ENCODE results near the gene TBCD. TPM values are rescaled to one million over a fixed set of nuclear protein-coding genes. Genes with fewer than 3 reads are reported as not detected.
A peak's percentile ranks its signal among the peaks of the same experiment; 100 is the strongest.

Gene TBCD
- total and polyA plus RNA-seq, 9 of the 15 experiments (the other 6 are each of a cell fraction or from before 2014, with no cell fraction given) = 8.9 to 98.5 (median 28.0) TPM

DNA sequence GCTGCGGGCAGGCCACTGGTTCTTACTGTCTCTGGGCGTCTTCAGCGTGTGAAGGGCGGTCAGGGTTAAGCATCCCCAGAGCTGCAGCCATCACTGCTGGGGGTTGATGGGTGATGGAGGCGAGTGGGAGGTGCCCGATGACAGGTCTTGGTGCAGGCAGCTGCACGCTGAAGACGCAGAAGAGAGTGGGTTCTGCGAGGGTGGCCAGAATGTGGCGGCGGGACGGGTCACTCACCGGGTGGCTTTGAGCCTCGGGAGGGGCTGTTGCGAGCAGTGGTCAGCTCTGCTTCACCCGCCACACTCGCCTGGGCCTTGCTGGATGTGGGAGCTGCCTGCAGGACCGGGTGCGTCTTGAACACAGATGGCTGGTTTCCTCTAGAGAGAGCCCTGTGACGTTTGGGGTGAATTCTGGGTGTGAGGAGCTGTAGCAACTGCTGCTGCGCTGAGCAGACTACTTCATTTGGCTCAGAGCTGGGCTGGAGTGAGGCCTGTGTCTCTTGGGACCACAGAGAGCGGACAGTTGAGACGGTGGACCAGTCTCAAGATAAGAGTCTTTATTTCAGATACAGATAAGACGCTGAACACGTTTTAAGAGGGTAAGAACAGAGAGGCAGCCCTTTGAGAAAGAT, 132.6 kb downstream of the TBCD start (continued):
- TF ChIP-seq, protein P1, sequence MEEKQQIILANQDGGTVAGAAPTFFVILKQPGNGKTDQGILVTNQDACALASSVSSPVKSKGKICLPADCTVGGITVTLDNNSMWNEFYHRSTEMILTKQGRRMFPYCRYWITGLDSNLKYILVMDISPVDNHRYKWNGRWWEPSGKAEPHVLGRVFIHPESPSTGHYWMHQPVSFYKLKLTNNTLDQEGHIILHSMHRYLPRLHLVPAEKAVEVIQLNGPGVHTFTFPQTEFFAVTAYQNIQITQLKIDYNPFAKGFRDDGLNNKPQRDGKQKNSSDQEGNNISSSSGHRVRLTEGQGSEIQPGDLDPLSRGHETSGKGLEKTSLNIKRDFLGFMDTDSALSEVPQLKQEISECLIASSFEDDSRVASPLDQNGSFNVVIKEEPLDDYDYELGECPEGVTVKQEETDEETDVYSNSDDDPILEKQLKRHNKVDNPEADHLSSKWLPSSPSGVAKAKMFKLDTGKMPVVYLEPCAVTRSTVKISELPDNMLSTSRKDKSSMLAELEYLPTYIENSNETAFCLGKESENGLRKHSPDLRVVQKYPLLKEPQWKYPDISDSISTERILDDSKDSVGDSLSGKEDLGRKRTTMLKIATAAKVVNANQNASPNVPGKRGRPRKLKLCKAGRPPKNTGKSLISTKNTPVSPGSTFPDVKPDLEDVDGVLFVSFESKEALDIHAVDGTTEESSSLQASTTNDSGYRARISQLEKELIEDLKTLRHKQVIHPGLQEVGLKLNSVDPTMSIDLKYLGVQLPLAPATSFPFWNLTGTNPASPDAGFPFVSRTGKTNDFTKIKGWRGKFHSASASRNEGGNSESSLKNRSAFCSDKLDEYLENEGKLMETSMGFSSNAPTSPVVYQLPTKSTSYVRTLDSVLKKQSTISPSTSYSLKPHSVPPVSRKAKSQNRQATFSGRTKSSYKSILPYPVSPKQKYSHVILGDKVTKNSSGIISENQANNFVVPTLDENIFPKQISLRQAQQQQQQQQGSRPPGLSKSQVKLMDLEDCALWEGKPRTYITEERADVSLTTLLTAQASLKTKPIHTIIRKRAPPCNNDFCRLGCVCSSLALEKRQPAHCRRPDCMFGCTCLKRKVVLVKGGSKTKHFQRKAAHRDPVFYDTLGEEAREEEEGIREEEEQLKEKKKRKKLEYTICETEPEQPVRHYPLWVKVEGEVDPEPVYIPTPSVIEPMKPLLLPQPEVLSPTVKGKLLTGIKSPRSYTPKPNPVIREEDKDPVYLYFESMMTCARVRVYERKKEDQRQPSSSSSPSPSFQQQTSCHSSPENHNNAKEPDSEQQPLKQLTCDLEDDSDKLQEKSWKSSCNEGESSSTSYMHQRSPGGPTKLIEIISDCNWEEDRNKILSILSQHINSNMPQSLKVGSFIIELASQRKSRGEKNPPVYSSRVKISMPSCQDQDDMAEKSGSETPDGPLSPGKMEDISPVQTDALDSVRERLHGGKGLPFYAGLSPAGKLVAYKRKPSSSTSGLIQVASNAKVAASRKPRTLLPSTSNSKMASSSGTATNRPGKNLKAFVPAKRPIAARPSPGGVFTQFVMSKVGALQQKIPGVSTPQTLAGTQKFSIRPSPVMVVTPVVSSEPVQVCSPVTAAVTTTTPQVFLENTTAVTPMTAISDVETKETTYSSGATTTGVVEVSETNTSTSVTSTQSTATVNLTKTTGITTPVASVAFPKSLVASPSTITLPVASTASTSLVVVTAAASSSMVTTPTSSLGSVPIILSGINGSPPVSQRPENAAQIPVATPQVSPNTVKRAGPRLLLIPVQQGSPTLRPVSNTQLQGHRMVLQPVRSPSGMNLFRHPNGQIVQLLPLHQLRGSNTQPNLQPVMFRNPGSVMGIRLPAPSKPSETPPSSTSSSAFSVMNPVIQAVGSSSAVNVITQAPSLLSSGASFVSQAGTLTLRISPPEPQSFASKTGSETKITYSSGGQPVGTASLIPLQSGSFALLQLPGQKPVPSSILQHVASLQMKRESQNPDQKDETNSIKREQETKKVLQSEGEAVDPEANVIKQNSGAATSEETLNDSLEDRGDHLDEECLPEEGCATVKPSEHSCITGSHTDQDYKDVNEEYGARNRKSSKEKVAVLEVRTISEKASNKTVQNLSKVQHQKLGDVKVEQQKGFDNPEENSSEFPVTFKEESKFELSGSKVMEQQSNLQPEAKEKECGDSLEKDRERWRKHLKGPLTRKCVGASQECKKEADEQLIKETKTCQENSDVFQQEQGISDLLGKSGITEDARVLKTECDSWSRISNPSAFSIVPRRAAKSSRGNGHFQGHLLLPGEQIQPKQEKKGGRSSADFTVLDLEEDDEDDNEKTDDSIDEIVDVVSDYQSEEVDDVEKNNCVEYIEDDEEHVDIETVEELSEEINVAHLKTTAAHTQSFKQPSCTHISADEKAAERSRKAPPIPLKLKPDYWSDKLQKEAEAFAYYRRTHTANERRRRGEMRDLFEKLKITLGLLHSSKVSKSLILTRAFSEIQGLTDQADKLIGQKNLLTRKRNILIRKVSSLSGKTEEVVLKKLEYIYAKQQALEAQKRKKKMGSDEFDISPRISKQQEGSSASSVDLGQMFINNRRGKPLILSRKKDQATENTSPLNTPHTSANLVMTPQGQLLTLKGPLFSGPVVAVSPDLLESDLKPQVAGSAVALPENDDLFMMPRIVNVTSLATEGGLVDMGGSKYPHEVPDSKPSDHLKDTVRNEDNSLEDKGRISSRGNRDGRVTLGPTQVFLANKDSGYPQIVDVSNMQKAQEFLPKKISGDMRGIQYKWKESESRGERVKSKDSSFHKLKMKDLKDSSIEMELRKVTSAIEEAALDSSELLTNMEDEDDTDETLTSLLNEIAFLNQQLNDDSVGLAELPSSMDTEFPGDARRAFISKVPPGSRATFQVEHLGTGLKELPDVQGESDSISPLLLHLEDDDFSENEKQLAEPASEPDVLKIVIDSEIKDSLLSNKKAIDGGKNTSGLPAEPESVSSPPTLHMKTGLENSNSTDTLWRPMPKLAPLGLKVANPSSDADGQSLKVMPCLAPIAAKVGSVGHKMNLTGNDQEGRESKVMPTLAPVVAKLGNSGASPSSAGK (IDR thresholded peaks at IDR 0.05) = 0 out of 2 replicates have a peak, but pooled peaks have one; percentile 16
